ENCODE measurements around the gene NUMA1. TPM values are rescaled to one million over a fixed set of nuclear protein-coding genes. Genes with fewer than 3 reads are reported as not detected.

The NUMA1 gene
- total RNA-seq, 1 donor from 2014 or later = 157 TPM

DNA sequence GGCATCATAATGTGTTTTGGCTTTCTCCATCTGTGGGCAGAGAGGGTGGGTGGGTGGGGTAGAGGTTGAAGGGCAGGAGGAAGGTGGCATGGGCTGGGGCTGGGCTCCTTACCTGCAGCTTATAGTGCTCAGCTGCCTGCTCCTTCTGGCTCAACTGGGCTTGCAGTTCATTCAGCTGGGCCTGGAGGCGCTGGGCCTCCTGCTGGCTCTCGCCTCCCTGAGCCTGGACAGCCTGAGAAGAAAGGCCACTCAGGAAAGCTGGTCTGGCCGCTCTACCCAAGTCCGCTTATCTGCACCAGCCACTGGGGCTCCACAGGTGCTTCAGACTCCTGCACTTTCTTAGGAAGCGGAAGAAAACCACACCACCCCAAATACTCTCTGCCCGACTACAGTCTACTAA is 71.2 kb downstream of the NUMA1 start:
- TF ChIP-seq, protein P1, sequence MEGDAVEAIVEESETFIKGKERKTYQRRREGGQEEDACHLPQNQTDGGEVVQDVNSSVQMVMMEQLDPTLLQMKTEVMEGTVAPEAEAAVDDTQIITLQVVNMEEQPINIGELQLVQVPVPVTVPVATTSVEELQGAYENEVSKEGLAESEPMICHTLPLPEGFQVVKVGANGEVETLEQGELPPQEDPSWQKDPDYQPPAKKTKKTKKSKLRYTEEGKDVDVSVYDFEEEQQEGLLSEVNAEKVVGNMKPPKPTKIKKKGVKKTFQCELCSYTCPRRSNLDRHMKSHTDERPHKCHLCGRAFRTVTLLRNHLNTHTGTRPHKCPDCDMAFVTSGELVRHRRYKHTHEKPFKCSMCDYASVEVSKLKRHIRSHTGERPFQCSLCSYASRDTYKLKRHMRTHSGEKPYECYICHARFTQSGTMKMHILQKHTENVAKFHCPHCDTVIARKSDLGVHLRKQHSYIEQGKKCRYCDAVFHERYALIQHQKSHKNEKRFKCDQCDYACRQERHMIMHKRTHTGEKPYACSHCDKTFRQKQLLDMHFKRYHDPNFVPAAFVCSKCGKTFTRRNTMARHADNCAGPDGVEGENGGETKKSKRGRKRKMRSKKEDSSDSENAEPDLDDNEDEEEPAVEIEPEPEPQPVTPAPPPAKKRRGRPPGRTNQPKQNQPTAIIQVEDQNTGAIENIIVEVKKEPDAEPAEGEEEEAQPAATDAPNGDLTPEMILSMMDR (IDR thresholded peaks at IDR 0.05; ENCODE audit: insufficient read depth, low read length, poor library complexity, severe bottlenecking) = no peak
- H3K36me3 ChIP-seq (ENCODE audit: control insufficient read depth, insufficient read depth, low read length) = peaks cover 14% of the 10 kb centered on the region

DNA sequence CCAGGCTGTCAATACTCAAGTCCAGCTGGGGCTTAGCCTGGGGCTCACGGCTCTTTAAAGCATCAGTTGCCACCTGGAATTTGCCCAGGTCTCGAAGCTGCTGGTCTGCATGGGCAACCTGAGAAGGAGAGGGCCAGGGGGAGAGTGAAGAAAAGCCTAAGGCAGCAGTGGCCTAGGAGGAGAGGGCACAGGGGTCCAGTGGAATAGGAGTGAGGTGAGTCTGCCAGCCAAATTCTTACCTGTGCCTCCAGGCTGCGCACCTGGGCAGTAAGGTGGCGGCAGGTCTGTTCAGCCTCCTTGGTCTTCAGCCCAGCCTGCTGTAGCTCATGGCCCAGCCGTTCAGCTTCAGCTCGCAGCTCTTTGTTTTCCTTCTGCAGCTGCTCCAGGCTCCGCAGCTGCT is 71.6 kb downstream of the NUMA1 start:
- DNase-seq (ENCODE audit: low read depth) = no peak
- H3K27me3 ChIP-seq (ENCODE audit: control insufficient read depth, insufficient read depth, low read length) = no peaks in the 10 kb centered on the region
- TF ChIP-seq, protein P1 (IDR thresholded peaks at IDR 0.05; ENCODE audit: insufficient read depth, low read length, poor library complexity, severe bottlenecking) = no peak
- no peak overlapping the region for H3K4me3 ChIP-seq (ENCODE audit: low read depth, low read length)
- peaks cover 12% of the 10 kb centered on the region for H3K36me3 ChIP-seq (ENCODE audit: control insufficient read depth, insufficient read depth, low read length)

More for the DNA sequence above, 71.2 kb downstream of the NUMA1 start:
- no peak for DNase-seq (ENCODE audit: low read depth)
- Histone ChIP-seq H3K27me3 (ENCODE audit: control insufficient read depth, insufficient read depth, low read length) (no peaks in the 10 kb centered on the region), H3K4me3 (ENCODE audit: low read depth, low read length) (no peak overlapping the region)

DNA sequence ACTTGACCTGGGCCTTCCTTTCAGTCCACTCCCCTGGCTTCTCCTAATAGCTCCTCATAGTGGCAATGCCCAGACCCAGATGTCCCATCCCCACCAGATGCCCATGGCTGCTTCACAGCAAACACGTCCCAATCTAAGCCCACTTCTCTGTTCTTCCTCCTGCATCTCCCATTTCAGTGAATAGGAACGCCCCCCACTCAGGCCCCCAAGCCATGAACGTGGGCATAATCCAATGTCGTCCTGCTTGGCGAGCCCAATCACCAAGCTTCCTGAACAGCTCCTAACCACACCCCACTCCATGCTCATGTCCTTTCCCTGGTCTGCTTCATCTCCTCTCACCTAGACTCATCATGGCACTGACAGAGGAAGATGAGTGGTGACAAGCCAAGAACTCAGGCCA is 72.8 kb downstream of the NUMA1 start:
- TF ChIP-seq, protein P1 (IDR thresholded peaks at IDR 0.05; ENCODE audit: insufficient read depth, low read length, poor library complexity, severe bottlenecking) = no peak
- Histone ChIP-seq H3K4me3 (ENCODE audit: low read depth, low read length) (no peak overlapping the region), H3K27me3 (ENCODE audit: control insufficient read depth, insufficient read depth, low read length) (no peaks in the 10 kb centered on the region), H3K36me3 (ENCODE audit: control insufficient read depth, insufficient read depth, low read length) (peaks cover 10% of the 10 kb centered on the region)
- no peak for DNase-seq (ENCODE audit: low read depth)

DNA sequence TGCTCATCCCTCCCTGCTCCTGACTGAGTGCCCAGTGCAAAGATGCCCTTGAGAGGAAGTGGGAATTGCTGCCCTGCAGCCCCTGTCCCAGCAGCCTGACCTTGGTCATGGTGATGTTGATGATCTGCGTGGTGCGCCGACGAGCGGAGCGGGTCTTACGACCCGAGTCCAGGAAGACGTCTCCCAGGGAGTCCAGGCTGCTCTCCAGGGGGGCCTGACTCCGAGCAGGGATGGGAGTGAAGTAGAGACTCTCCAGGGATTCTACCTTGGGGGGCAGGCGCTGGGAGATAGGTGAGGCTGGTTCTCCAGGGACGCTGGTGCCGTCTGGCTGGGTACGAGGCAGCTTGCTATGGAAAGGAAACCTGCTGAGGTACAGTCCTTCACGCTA is 73.3 kb downstream of the NUMA1 start:
- TF ChIP-seq, protein P1 (IDR thresholded peaks at IDR 0.05; ENCODE audit: insufficient read depth, low read length, poor library complexity, severe bottlenecking) = no peak
- DNase-seq (ENCODE audit: low read depth) = no peak
- no peaks in the 10 kb centered on the region for H3K27me3 ChIP-seq (ENCODE audit: control insufficient read depth, insufficient read depth, low read length)
- peaks cover 10% of the 10 kb centered on the region for H3K36me3 ChIP-seq (ENCODE audit: control insufficient read depth, insufficient read depth, low read length)
- no peak overlapping the region for H3K4me3 ChIP-seq (ENCODE audit: low read depth, low read length)

DNA sequence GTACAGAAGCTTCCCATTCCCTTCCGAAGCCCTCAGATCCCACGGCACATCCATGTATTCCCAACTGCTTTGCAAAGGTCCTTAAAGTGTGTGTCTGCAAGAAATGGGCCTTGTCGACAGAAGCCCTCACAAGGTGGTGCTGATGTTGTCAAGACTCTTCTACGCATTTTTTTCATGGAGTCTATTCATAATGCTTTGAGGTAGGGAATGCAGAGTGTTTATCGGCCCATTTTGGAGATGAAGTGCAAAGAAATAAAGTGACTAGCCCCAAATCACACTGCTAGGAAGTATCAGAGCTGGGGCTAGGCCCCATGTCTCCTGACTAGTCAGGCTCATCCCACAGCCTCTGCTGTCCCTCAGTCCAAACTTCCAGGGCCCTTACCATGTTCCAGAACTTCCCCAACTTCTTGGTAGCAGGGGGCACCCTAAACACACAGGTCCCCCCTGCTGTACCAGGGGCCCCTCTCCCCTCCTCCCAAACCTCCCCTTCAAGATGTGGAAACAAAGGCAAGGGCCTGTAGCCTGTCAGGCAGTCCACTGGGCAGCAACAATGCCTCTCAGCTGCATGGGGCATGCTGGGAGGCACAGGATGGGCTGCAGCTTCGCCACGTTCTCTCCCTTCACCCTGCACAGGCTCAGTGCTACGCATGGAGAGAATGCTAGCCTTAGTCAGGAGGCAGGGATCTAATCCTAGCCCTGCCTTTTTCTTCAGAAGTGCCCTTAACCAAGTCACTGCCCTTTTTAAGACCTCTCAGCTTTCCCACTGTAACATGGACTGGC is 73.8 kb downstream of the NUMA1 start:
- peaks cover 11% of the 10 kb centered on the region for H3K36me3 ChIP-seq (ENCODE audit: control insufficient read depth, insufficient read depth, low read length)
- TF ChIP-seq, protein P1 (IDR thresholded peaks at IDR 0.05; ENCODE audit: insufficient read depth, low read length, poor library complexity, severe bottlenecking) = no peak
- no peak overlapping the region for H3K4me3 ChIP-seq (ENCODE audit: low read depth, low read length)
- no peak for DNase-seq (ENCODE audit: low read depth)
- no peaks in the 10 kb centered on the region for H3K27me3 ChIP-seq (ENCODE audit: control insufficient read depth, insufficient read depth, low read length)
